ENCODE results near the gene TNFRSF13B.

GRCh38 chr17:16935786-16936185 is 36.1 kb downstream of the TNFRSF13B start:
- TF ChIP-seq GATA2 (IDR thresholded peaks at IDR 0.05; ENCODE audit: low read depth, low read length), result no peak
- TF ChIP-seq GATA3 (IDR thresholded peaks at IDR 0.05; ENCODE audit: low read depth, low read length), result no peak
